Endometrial microvascular endothelial cells (primary cell): ENCODE measurements around the gene PPM1L. TPM values are rescaled to one million over a fixed set of nuclear protein-coding genes. Genes with fewer than 3 reads are reported as not detected.

Source experiments
- in situ Hi-C: cut with HindIII; loops from 2 replicates; pipeline ENCODE4 v1.10.0; 2017; ENCODE audit warnings: low sequenced_read_pairs, low pct_unique_long_range_greater_than_20kb; ENCODE audit errors: inconsistent ontology term
- total RNA-seq: library from RNA; depleted of rRNA; stranded (reverse); fragments of >200 nt; gene quantifications from one replicate; pipeline ENCODE4 v1.2.3, GENCODE V29; 2015; ENCODE audit errors: inconsistent ontology term

PPM1L gene
- total RNA-seq, 1 donor from 2014 or later, result 0.46 TPM

DNA sequence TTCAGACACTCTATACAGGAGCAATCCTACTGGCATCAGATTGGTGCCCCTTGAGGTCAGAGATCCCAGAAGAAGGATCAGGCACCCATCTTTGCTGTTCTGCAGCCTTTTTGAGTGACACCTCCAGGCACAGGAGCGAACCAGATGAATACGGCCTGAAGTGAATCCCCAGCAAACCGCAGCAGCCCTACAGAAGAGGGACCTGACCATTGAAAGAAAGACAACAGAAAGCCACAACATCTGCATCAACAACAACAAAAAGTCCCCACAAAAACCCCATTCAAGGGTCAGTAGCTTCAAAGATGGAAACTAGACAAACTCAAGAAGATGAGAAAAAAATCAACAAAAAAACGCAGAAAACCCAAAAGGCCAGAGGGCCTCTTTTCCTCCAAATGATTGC is 130.4 kb downstream of the PPM1L start:
- in situ Hi-C loops, result no loop called here

- in situ Hi-C loops, result no loop called here
Observed at GRCh38 chr3:160893207-160893606, 137.2 kb downstream of the PPM1L start.

DNA sequence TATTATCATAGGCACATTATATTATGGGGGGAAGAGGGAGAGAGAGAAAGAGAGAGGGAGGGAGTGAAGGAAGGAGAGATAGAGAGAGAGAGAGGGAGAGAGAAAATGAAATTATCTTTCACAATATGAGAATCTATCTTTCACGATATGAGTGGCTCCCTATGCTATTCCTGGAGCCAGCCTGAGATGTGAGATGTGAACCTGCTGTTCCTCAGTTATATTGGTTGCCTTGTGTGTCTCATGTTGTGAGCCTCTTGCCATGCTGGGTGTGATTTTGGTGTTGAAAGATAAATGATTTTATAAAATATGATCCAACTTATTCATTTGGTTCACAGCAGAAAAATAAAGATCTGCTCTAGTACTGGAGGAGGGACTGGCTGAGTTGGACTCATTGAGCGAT is 148.7 kb downstream of the PPM1L start:
- in situ Hi-C loops, result no loop called here

DNA sequence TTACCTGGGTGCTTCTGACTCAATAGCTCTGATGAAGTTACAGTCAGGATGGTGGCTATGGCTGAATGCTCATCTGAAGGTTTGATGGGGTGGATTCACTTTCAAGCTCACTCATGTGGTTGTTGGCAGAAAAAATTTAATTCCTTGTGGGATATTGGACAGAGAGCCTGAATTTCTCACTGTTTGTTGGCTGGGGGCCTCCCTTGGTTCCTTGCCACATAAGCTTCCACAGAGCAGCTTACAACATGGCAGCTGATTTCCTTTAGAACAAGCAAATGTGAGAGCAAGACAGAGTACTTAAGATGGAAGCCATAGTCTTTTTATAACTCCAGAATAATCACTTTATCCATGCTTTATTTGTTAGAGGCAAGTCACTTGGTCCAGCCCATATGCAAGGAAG is 150.6 kb downstream of the PPM1L start:
- in situ Hi-C loops, result no loop called here

GRCh38 chr3:160909917-160910316 is 153.9 kb downstream of the PPM1L start:
- in situ Hi-C loops, result no loop called here

GRCh38 chr3:160911411-160911810 is 155.4 kb downstream of the PPM1L start:
- in situ Hi-C loops, result no loop called here

GRCh38 chr3:160916472-160916871 is 160.4 kb downstream of the PPM1L start:
- in situ Hi-C loops, result no loop called here

DNA sequence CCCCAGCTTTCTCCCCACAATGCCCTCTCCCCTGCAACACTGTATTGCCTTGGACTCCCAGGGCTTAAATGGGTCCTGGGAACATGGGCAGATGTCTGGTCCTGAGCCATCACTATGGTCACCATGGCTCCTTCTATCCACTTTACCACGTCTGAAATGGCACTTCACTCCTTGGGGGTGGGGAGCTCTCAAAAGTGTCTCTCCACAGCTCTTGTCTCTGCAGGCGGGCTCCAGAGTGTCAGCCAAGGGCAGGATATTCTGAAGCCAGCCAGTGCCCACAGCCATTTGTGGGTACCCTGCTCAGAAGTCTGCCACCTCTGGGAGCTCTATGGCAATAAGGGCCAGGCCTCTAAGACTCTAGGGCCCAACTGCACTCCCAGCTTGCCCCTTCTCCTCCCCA is 163.9 kb downstream of the PPM1L start:
- in situ Hi-C loops, result no loop called here

DNA sequence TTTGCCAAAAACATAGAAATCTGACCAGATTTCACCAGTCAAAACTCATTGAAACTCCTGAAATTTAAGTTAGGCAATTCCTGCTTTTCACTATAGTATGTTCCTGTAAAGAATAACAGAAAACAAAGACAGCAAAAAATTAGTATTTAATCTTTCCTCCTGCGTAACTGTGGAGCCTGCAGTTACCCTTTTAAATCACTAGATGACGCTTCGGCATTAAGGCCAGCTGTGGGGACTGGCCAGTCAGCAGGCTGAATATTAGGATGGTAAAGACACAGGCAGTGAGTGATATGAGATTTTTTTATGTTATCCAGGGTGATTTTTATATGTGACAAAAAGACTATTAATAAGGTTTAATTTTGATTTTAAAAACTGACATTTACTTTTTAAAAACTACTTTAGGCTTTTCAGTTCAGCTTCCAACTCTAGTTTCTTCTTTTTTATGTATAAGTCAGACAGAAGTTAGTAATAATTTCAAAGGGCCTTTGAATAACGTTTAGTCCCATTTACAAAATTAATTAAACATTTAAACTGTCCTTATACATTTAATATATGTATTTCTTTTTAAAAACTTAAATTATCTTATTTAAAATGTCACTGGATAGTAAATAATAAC is 165.1 kb downstream of the PPM1L start:
- in situ Hi-C loops, result no loop called here

DNA sequence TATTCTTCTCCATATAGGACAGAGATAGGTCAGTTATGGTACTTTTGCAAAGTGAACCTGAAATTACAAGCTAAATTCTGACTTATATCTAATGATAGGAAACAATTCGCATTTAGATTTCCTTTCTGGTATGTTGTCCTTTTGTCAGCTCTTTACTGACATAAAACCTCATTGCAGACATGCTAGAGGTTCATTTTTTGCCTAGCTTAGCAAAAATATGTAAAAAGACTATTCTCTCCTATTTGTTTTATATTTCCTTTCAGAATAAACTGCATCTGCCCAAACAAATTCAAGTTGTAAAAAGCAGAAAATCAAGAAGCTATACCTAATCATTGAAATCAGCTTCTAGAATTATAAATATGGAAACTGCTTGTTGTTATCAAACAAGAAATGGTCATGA is 168.7 kb downstream of the PPM1L start:
- in situ Hi-C loops, result no loop called here

GRCh38 chr3:160927620-160928019 is 171.6 kb downstream of the PPM1L start:
- in situ Hi-C loops, result no loop called here

DNA sequence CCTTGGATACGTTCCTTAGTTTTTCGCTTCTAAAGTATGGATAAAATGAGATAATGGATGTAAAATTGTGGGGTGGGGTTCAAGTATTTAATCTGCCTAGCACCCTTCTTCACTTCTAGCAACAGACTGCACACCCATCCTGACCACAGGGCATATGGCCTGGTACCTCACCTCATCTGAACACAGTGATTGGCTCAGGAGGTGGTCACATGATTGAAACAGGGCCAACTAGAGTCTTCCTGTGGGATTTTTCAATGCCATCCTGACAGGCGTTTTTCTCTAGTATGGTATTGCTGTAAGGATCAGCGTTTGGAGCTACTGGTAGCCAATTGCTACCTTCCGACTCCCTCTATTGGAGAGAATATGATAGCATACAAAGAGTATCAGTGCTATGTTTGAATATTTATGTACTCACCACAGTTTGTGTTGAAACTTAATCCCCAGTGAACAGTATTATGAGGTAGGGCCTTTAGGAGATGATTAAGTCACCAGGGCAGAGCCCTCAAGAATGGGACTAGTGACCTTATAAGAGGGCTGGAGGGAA is 172.2 kb downstream of the PPM1L start:
- in situ Hi-C loops, result no loop called here

DNA sequence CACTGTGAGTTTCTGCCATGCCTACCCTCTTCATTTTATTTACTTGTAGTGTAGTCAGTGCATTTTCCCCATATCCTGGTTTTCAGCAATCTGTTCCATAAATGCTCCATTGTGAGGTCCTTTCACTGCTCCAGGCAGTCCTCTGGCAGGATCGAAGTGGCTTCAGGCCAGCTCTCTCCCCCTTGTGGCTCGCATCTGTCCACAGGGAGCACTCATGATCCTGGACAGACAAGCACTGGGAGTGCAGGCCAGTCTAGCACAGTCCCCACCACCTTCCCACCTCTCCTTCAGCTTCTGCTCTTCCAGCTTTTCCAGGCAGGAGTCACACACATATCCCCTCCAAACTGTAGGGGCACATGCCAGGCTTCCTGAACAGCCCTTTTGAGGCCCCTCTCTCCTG is 173.6 kb downstream of the PPM1L start:
- in situ Hi-C loops, result no loop called here

DNA sequence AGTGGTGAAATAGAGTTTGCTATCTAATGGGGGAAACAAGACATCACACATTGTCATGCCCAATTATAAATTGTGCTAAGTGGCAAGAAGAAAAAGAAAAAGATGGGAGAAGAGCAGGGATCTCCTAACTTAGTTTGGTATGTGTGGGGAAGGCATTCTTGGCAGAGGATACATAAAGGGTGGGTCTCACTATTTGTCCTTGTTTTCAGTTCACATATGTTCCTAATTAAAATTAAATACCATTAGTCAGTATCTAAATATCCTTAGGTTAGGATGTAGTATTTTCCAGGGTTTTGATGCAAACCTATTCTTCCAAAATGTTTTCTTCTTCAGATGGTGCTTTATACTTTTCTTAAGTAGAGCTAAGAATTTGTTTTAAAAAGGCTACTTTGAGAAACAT is 175.4 kb downstream of the PPM1L start:
- in situ Hi-C loops, result no loop called here

DNA sequence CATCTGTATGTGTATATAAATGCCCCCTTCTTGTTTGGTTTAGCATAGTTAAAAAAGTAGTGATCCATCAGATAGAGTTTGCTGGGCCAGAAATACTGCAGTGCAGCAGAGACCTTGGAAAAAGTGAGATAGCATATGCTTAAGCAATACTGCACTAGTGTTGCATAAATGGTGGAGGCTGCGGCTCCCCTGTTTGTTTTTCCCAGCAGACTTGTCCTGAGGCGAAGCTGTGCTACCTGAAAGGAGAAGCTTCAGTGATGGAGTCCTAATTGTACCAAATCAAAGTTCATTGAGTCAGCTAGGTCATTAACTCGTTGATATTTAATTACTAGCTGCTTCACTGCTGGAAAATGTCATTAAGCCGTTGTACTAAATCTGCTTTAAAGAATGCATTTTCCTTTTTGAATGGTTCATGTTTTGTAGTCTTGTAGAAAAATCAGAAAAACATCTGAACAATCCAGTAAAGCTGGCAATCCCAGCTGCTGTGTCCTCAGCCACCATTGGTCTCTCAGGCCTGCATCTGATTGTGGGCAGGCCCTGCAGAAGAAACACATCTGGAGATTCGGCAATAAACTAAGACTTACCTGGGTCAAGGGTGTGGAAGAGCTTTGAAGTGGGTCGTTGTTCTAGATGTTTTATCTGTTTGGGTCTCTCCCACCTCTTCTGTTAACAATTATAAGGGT is 179.5 kb downstream of the PPM1L start:
- in situ Hi-C loops, result no loop called here

DNA sequence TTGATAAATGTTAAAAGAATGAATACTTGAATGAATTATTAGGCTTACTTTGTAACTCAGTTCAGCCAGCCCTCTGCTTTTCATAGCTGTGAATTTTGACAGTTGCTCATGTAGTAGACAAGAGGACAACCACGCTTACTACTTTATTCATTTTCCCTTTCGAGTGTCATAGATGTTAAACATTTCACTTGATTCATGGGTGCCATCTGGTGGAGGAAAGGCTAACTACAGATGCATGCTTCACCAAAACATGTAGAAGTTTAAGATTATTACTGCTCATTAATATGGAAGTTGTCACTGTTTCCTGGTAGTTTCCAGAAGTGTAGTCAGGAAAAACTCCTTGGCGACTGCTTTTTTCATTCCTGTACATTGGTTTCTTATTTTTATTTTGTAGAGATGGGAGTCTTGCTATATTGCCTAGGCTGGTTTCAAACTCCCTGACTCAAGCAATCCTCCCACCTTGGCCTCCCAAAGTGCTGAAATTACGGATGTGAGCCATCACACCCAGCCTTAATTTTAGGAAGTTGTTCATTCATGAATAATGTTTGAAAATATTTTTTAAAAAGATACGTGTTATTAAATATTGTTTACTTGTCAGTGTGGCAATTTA is 186.0 kb downstream of the PPM1L start:
- in situ Hi-C loops, result no loop called here

DNA sequence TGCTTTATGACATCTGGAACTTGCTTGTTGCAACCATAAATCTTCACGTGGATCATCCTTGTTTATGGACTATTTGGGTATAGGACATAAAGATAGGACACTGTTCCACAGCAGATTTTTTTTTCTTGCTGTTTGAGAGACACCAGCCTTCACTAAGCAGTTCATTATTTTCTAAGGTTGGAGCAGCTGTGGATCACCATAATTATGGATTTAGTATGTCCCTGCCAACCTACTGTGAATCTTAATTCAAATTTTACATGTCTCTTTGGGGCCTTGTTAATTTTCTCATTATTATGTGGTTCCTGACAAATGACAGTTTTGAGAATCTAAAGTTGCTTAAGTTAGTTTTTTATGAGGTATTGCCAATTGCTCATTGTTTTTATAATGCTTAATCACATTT is 188.0 kb downstream of the PPM1L start:
- in situ Hi-C loops, result no loop called here

- in situ Hi-C loops, result no loop called here
Observed at GRCh38 chr3:160945336-160945735, 189.3 kb downstream of the PPM1L start.

DNA sequence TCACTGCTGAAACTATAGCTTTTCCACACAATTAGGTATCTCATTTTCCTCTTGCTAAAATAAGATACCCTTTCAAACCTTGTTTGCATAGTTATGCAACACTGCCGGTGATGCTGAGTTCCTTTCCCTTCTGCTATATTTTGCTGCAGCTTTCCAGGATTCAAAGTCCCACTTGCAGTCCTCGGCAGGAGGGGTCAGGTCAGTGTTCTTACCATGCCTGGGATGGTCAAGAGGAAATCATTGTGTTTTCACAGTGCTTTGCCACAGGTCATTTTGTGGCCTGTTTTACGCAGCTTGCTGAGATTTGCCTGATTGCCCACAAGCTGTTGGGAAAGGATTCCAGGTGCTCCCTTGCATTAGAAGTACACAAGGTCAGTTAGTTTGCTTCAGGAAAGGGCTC is 192.2 kb downstream of the PPM1L start:
- in situ Hi-C loops, result no loop called here

GRCh38 chr3:160949460-160949859 is 193.4 kb downstream of the PPM1L start:
- in situ Hi-C loops, result no loop called here
